ENCODE measurements around the gene OR6B1. TPM values are rescaled to one million over a fixed set of nuclear protein-coding genes. Genes with fewer than 3 reads are reported as not detected.

OR6B1 gene
- not detected for total RNA-seq
- long read RNA-seq: 0 reads

GRCh38 chr7:144000020-144000419 lies at the start of gene OR6B1:
TSS of gene OR6B1 (plus strand) at chr7:144000320. CDS start at chr7:144003997, 3,677 bp downstream.
- DNase-seq (no peak), ATAC-seq (no peak)
- intact Hi-C loops (cut with DNase I): no loop called here

GRCh38 chr7:143953421-143953820 lies 46.7 kb upstream of the OR6B1 start:
- ATAC-seq (no peak), DNase-seq (no peak)
- intact Hi-C loops (cut with DNase I): no loop called here

GRCh38 chr7:143954135-143954534 lies 46.0 kb upstream of the OR6B1 start:
- intact Hi-C loops (cut with DNase I): no loop called here

GRCh38 chr7:143954544-143954943 lies 45.6 kb upstream of the OR6B1 start, which contains the start of gene OR2F1:
TSS of gene OR2F1 (plus strand) at chr7:143954844. CDS start at chr7:143959971, 5,127 bp downstream.
- DNase-seq: no peak
- ATAC-seq: no peak
- intact Hi-C loops (cut with DNase I): no loop called here

More at GRCh38 chr7:143954135-143954534, 46.0 kb upstream of the OR6B1 start:
- ATAC-seq (no peak), DNase-seq (no peak)

- DNase-seq (no peak), ATAC-seq (no peak)
- intact Hi-C loops (cut with DNase I): no loop called here
These were observed 41.3 kb upstream of the OR6B1 start for GRCh38 chr7:143958781-143959180.

- intact Hi-C loops (cut with DNase I): no loop called here
- DNase-seq (no peak), ATAC-seq (peak in 1 of 2 donors; percentile 89)
These were observed 39.1 kb upstream of the OR6B1 start for GRCh38 chr7:143960813-143961610.

GRCh38 chr7:143965280-143965679 lies 34.8 kb upstream of the OR6B1 start:
- ATAC-seq: no peak
- no peak for DNase-seq
- intact Hi-C loops (cut with DNase I): no loop called here

- intact Hi-C loops (cut with DNase I): no loop called here
- no peak for ATAC-seq
- DNase-seq: no peak
These were observed 32.7 kb upstream of the OR6B1 start for GRCh38 chr7:143967398-143967797.

- intact Hi-C loops (cut with DNase I): no loop called here
- DNase-seq (no peak), ATAC-seq (no peak)
These were observed 26.2 kb upstream of the OR6B1 start for GRCh38 chr7:143973870-143974416.

- intact Hi-C loops (cut with DNase I): no loop called here
- no peak for ATAC-seq
- DNase-seq: no peak
These were observed 25.7 kb upstream of the OR6B1 start for GRCh38 chr7:143974459-143974858.

GRCh38 chr7:143975617-143976016 lies 24.5 kb upstream of the OR6B1 start:
- DNase-seq (no peak), ATAC-seq (no peak)
- intact Hi-C loops (cut with DNase I): no loop called here

- DNase-seq: no peak
- no peak for ATAC-seq
- intact Hi-C loops (cut with DNase I): no loop called here
These were observed 21.5 kb upstream of the OR6B1 start for GRCh38 chr7:143978585-143978984.

- intact Hi-C loops (cut with DNase I): no loop called here
- DNase-seq: no peak
These were observed 20.8 kb upstream of the OR6B1 start for GRCh38 chr7:143979359-143979758.

GRCh38 chr7:143979998-143980397 lies 20.1 kb upstream of the OR6B1 start:
- ATAC-seq (peak in 1 of 2 donors; percentile 69), DNase-seq (no peak)
- intact Hi-C loops (cut with DNase I): no loop called here

More at GRCh38 chr7:143979359-143979758, 20.8 kb upstream of the OR6B1 start:
- no peak for ATAC-seq

GRCh38 chr7:143980746-143981510 lies 19.2 kb upstream of the OR6B1 start:
- intact Hi-C loops (cut with DNase I): no loop called here
- ATAC-seq (no peak), DNase-seq (no peak)

GRCh38 chr7:143983960-143984359 lies 16.2 kb upstream of the OR6B1 start:
- no peak for ATAC-seq

GRCh38 chr7:143987513-143987912 lies 12.6 kb upstream of the OR6B1 start:
- no peak for DNase-seq

More at GRCh38 chr7:143983960-143984359, 16.2 kb upstream of the OR6B1 start:
- no peak for DNase-seq
- intact Hi-C loops (cut with DNase I): no loop called here

GRCh38 chr7:143988976-143989745 lies 11.0 kb upstream of the OR6B1 start:
- intact Hi-C loops (cut with DNase I): no loop called here
- DNase-seq: no peak
- peak in 1 of 2 donors; percentile 39 for ATAC-seq

More at GRCh38 chr7:143987513-143987912, 12.6 kb upstream of the OR6B1 start:
- intact Hi-C loops (cut with DNase I): no loop called here
- no peak for ATAC-seq

GRCh38 chr7:143992670-143993069 lies 7.5 kb upstream of the OR6B1 start:
- intact Hi-C loops (cut with DNase I): no loop called here
- ATAC-seq (no peak), DNase-seq (no peak)

All from left cardiac atrium (tissue), 4 donors.